Measurements from ENCODE around the gene RHOV. TPM values are rescaled to one million over a fixed set of nuclear protein-coding genes. Genes with fewer than 3 reads are reported as not detected.

The RHOV gene
- total and polyA plus RNA-seq, 7 donors, result 0.10 to 0.23 TPM; not detected in 5

DNA sequence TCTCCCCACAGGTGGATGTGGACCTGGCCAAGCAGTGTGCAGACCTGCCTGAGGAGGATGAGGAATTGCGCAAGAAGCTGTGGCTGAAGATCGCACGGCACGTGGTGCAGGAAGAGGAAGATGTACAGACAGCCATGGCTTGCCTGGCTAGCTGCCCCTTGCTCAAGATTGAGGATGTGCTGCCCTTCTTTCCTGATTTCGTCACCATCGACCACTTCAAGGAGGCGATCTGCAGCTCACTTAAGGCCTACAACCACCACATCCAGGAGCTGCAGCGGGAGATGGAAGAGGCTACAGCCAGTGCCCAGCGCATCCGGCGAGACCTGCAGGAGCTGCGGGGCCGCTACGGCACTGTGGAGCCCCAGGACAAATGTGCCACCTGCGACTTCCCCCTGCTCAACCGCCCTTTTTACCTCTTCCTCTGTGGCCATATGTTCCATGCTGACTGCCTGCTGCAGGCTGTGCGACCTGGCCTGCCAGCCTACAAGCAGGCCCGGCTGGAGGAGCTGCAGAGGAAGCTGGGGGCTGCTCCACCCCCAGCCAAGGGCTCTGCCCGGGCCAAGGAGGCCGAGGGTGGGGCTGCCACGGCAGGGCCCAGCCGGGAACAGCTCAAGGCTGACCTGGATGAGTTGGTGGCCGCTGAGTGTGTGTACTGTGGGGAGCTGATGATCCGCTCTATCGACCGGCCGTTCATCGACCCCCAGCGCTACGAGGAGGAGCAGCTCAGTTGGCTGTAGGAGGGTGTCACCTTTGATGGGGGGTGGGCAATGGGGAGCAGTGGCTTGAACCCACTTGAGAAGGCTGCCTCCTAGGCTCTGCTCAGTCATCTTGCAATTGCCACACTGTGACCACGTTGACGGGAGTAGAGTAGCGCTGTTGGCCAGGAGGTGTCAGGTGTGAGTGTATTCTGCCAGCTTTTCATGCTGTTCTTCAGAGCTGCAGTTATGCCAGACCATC lies 28.8 kb upstream of the RHOV start:
- TF ChIP-seq, protein P1, sequence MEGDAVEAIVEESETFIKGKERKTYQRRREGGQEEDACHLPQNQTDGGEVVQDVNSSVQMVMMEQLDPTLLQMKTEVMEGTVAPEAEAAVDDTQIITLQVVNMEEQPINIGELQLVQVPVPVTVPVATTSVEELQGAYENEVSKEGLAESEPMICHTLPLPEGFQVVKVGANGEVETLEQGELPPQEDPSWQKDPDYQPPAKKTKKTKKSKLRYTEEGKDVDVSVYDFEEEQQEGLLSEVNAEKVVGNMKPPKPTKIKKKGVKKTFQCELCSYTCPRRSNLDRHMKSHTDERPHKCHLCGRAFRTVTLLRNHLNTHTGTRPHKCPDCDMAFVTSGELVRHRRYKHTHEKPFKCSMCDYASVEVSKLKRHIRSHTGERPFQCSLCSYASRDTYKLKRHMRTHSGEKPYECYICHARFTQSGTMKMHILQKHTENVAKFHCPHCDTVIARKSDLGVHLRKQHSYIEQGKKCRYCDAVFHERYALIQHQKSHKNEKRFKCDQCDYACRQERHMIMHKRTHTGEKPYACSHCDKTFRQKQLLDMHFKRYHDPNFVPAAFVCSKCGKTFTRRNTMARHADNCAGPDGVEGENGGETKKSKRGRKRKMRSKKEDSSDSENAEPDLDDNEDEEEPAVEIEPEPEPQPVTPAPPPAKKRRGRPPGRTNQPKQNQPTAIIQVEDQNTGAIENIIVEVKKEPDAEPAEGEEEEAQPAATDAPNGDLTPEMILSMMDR (IDR thresholded peaks at IDR 0.05), result no peak
- no peak for ATAC-seq
- WGBS, 3 donors, result 78 to 81% (median 79%) methylated on average over 33 of the region's 33 CpGs
- no peaks in the 10 kb centered on the region for H3K27me3 ChIP-seq (ENCODE audit: insufficient read depth in 3 of 3, low read length in 2 of 3)
- intact Hi-C loops (cut with DNase I), result loop anchor here (10.0 kb wide), 2 partner anchors 182 to 212 kb away; partner anchors contain the start of gene INO80 (in 1 of the 2)
- peaks cover 27% of the 10 kb centered on the region for H3K4me1 ChIP-seq
- no peak overlapping the region for H3K4me3 ChIP-seq
- no peak overlapping the region for H3K27ac ChIP-seq
- H3K9me3 ChIP-seq, result no peaks in the 10 kb centered on the region
- DNase-seq, result no peak
- H3K36me3 ChIP-seq (ENCODE audit: insufficient read depth in 1 of 2, low read depth in 1 of 2), result peaks cover 0 to 54% of the 10 kb centered on the region in 2 donors

DNA sequence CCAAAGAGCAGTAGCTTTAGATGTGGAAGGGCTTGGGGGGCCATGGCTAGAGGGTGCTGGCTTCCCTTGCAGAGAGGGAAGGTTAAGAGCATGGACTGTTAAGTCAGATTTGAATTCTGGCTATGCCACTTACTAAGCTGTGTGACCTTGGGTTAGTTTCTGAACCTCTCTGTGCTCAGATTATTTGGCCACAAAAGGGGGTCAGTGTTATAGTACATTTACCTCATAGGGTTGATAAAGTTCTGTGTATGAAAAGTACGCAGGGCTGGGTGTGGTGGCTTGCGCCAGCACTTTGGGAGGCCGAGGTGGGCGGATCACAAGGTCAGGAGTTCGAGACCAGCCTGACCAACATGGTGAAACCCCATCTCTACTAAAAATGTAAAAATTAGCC lies 27.0 kb upstream of the RHOV start:
- Histone ChIP-seq H3K4me1 (peaks cover 9% of the 10 kb centered on the region), H3K27me3 (ENCODE audit: insufficient read depth in 3 of 3, low read length in 2 of 3) (no peaks in the 10 kb centered on the region), H3K27ac (no peak overlapping the region), H3K9me3 (no peaks in the 10 kb centered on the region), H3K36me3 (ENCODE audit: insufficient read depth in 1 of 2, low read depth in 1 of 2) (peaks cover 0 to 72% of the 10 kb centered on the region in 2 donors), H3K4me3 (no peak overlapping the region)
- 77 to 79% (median 78%) methylated on average over 5 of the region's 5 CpGs for WGBS, 3 donors
- no peak for ATAC-seq
- intact Hi-C loops (cut with DNase I), result loop anchor here (10.0 kb wide), 2 partner anchors 184 to 214 kb away; partner anchors contain the start of gene INO80 (in 1 of the 2)
- TF ChIP-seq, protein P1 (IDR thresholded peaks at IDR 0.05), result no peak
- DNase-seq, result no peak

DNA sequence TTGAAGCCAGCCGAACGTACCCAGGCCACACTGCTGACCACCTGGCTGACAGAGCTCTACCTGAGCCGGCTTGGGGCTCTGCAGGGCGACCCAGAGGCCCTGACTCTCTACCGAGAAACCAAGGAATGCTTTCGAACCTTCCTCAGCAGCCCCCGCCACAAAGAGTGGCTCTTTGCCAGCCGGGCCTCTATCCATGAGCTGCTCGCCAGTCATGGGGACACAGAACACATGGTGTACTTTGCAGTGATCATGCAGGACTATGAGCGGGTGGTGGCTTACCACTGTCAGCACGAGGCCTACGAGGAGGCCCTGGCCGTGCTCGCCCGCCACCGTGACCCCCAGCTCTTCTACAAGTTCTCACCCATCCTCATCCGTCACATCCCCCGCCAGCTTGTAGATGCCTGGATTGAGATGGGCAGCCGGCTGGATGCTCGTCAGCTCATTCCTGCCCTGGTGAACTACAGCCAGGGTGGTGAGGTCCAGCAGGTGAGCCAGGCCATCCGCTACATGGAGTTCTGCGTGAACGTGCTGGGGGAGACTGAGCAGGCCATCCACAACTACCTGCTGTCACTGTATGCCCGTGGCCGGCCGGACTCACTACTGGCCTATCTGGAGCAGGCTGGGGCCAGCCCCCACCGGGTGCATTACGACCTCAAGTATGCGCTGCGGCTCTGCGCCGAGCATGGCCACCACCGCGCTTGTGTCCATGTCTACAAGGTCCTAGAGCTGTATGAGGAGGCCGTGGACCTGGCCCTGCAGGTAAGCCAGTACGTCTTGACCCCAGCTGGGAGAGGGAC lies 26.4 kb upstream of the RHOV start:
- ATAC-seq (no peak), DNase-seq (no peak)
- TF ChIP-seq, protein P1 (IDR thresholded peaks at IDR 0.05), result no peak
- 86 to 91% (median 87%) methylated on average over 31 to 36 of the region's 36 CpGs for WGBS, 3 donors
- Histone ChIP-seq H3K4me1 (peaks cover 9% of the 10 kb centered on the region), H3K4me3 (no peak overlapping the region), H3K27me3 (ENCODE audit: insufficient read depth in 3 of 3, low read length in 2 of 3) (no peaks in the 10 kb centered on the region), H3K9me3 (no peaks in the 10 kb centered on the region), H3K27ac (no peak overlapping the region), H3K36me3 (ENCODE audit: insufficient read depth in 1 of 2, low read depth in 1 of 2) (peaks cover 0 to 77% of the 10 kb centered on the region in 2 donors)
- intact Hi-C loops (cut with DNase I), result loop anchor here (10.0 kb wide), 2 partner anchors 184 to 214 kb away; partner anchors contain the start of gene INO80 (in 1 of the 2)

DNA sequence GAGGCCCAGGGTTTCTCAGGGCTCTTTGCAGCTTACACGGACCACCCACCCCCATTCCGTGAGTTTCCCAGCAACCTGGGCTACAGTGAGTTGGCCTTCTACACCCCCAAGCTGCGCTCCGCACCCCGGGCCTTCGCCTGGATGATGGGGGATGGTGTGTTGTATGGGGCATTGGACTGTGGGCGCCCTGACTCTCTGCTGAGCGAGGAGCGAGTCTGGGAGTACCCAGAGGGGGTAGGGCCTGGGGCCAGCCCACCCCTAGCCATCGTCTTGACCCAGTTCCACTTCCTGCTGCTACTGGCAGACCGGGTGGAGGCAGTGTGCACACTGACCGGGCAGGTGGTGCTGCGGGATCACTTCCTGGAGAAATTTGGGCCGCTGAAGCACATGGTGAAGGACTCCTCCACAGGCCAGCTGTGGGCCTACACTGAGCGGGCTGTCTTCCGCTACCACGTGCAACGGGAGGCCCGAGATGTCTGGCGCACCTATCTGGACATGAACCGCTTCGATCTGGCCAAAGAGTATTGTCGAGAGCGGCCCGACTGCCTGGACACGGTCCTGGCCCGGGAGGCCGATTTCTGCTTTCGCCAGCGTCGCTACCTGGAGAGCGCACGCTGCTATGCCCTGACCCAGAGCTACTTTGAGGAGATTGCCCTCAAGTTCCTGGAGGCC lies 25.6 kb upstream of the RHOV start:
- Histone ChIP-seq H3K4me1 (peaks cover 14% of the 10 kb centered on the region), H3K9me3 (no peaks in the 10 kb centered on the region), H3K27me3 (ENCODE audit: insufficient read depth in 3 of 3, low read length in 2 of 3) (no peaks in the 10 kb centered on the region), H3K4me3 (no peak overlapping the region), H3K36me3 (ENCODE audit: insufficient read depth in 1 of 2, low read depth in 1 of 2) (peaks cover 0 to 74% of the 10 kb centered on the region in 2 donors), H3K27ac (no peak overlapping the region)
- ATAC-seq, result no peak
- no peak for DNase-seq
- 89 to 92% (median 89%) methylated on average over 33 of the region's 33 CpGs for WGBS, 3 donors
- TF ChIP-seq, protein P1 (IDR thresholded peaks at IDR 0.05), result no peak
- intact Hi-C loops (cut with DNase I), result loop anchor here (10.0 kb wide), 2 partner anchors 185 to 215 kb away; partner anchors contain the start of gene INO80 (in 1 of the 2)

Data from psoas muscle (tissue), 8 donors.